Measurements from ENCODE around the gene GOLPH3L. TPM values are rescaled to one million over a fixed set of nuclear protein-coding genes. Genes with fewer than 3 reads are reported as not detected.
"Not testable (repeated sequence)": the region's sequence is repeated elsewhere in the genome, so short reads cannot be mapped to it uniquely, and the experiment has no call there.

GOLPH3L gene
- polyA plus RNA-seq, 3 donors, result 38.2 to 43.5 (median 42.1) TPM

- DNase-seq (ENCODE audit: extremely low read depth in 1 of 11, low read depth in 9 of 11, low spot score in 4 of 11), result not testable (repeated sequence)
Observed at GRCh38 chr1:150598346-150598745, 98.6 kb downstream of the GOLPH3L start.

GRCh38 chr1:150596976-150597375 lies 100.0 kb downstream of the GOLPH3L start:
- no peak for DNase-seq (ENCODE audit: extremely low read depth in 1 of 11, low read depth in 9 of 11, low spot score in 4 of 11)

Other genes with a start within 250 kb of the GOLPH3L start
- 10 to 100 TPM; 22.5 to 29.4 (median 23.1) TPM for gene TARS2, start 209.7 kb downstream of the GOLPH3L start, polyA plus RNA-seq (ENCODE audit: insufficient read length in 3 of 3)
- 10 to 100 TPM; 10.2 to 14.4 (median 13.1) TPM for gene ECM1, start 189.0 kb downstream of the GOLPH3L start, polyA plus RNA-seq (ENCODE audit: insufficient read length in 3 of 3)
- under 1 TPM; 0.37 to 0.82 (median 0.81) TPM for gene FALEC, start 181.4 kb downstream of the GOLPH3L start, polyA plus RNA-seq (ENCODE audit: insufficient read length in 3 of 3)
- 10 to 100 TPM; 12.8 to 17.9 (median 16.9) TPM for gene ADAMTSL4, start 147.7 kb downstream of the GOLPH3L start, polyA plus RNA-seq (ENCODE audit: insufficient read length in 3 of 3)
- 100 to 1,000 TPM; 165 to 212 (median 189) TPM for gene MCL1, start 117.5 kb downstream of the GOLPH3L start, polyA plus RNA-seq (ENCODE audit: insufficient read length in 3 of 3)
- 100 to 1,000 TPM; 212 to 237 (median 227) TPM for gene ENSA, start 67.5 kb downstream of the GOLPH3L start, polyA plus RNA-seq (ENCODE audit: insufficient read length in 3 of 3)
- gene HORMAD1, start 23.7 kb upstream of the GOLPH3L start, polyA plus RNA-seq (ENCODE audit: insufficient read length in 3 of 3), result not detected
- 10 to 100 TPM; 12.3 to 14.0 (median 13.5) TPM for gene CTSS, start 68.6 kb upstream of the GOLPH3L start, polyA plus RNA-seq (ENCODE audit: insufficient read length in 3 of 3)
- 10 to 100 TPM; 22.9 to 28.1 (median 24.2) TPM for gene CTSK, start 111.1 kb upstream of the GOLPH3L start, polyA plus RNA-seq (ENCODE audit: insufficient read length in 3 of 3)
- 10 to 100 TPM; 53.5 to 59.7 (median 54.1) TPM for gene ARNT, start 179.4 kb upstream of the GOLPH3L start, polyA plus RNA-seq (ENCODE audit: insufficient read length in 3 of 3)
- gene CTXND2, start 190.0 kb upstream of the GOLPH3L start, polyA plus RNA-seq (ENCODE audit: insufficient read length in 3 of 3), result under 1 TPM in 1 of 3 donors, not detected in 2; 0.09 TPM
- gene SETDB1, start 229.2 kb upstream of the GOLPH3L start, polyA plus RNA-seq (ENCODE audit: insufficient read length in 3 of 3), result 10 to 100 TPM; 75.3 to 91.8 (median 85.4) TPM